Effector memory CD4-positive, alpha-beta T cell (primary cell): ENCODE results near the gene MAPT.
"Not testable (repeated sequence)": the region's sequence is repeated elsewhere in the genome, so short reads cannot be mapped to it uniquely, and the experiment has no call there.

Source experiments
- DNase-seq, 3 donors: peaks; one replicate each; pipeline ENCODE4 v3.0.0-alpha.2; 2020
- H3K27ac ChIP-seq: 2 replicates; pipeline ENCODE4 v1.7.0; 2013; ENCODE audit warnings: mild to moderate bottlenecking, low read length, moderate library complexity; ENCODE audit not compliant: insufficient read depth, poor library complexity, severe bottlenecking
- H3K27me3 ChIP-seq: replicated peaks from 2 replicates; pipeline ENCODE4 v1.7.0; 2013; ENCODE audit warnings: mild to moderate bottlenecking, low read length; ENCODE audit not compliant: insufficient read depth, control insufficient read depth, poor library complexity, severe bottlenecking
- H3K36me3 ChIP-seq: 2 replicates; pipeline ENCODE4 v1.7.0; 2013; ENCODE audit warnings: mild to moderate bottlenecking, low read length, moderate library complexity; ENCODE audit not compliant: control insufficient read depth, insufficient read depth
- H3K4me1 ChIP-seq: 2 replicates; pipeline ENCODE4 v1.7.0; 2013; ENCODE audit warnings: low read length, mild to moderate bottlenecking; ENCODE audit not compliant: control insufficient read depth, insufficient read depth, poor library complexity, severe bottlenecking
- H3K4me3 ChIP-seq: 2 replicates; pipeline ENCODE4 v1.7.0; 2013; ENCODE audit warnings: low read length, low read depth, mild to moderate bottlenecking; ENCODE audit not compliant: insufficient read depth, poor library complexity, severe bottlenecking
- H3K9me3 ChIP-seq: 2 replicates; pipeline ENCODE4 v1.7.0; 2013; ENCODE audit warnings: mild to moderate bottlenecking, low read length, moderate library complexity; ENCODE audit not compliant: control insufficient read depth

Gene MAPT

DNA sequence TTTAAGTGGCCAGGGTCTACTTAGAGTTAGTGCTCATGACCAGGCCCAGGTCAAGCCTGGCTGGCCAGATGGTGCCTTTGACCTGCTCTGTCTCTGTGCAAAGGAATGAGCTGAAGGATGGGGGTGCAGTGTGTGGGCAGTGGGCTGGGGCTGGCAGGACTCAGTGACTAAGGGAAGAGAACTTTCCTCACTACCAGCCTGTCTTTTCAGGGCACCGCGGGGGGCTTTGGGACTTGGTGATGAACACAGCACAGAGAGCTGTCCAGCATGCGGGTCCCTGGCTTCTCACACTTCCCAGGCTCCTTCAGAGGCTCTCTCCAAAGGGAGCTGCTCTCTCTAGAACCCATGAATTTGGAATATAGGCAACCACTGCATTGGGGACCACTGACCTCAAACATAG is 61.7 kb downstream of the MAPT start:
- Histone ChIP-seq H3K9me3 (no peaks in the 10 kb centered on the region), H3K4me3 (no peak overlapping the region), H3K27ac (no peak overlapping the region), H3K4me1 (no peaks in the 10 kb centered on the region), H3K27me3 (no peaks in the 10 kb centered on the region), H3K36me3 (no peaks in the 10 kb centered on the region)
- DNase-seq = no peak

DNA sequence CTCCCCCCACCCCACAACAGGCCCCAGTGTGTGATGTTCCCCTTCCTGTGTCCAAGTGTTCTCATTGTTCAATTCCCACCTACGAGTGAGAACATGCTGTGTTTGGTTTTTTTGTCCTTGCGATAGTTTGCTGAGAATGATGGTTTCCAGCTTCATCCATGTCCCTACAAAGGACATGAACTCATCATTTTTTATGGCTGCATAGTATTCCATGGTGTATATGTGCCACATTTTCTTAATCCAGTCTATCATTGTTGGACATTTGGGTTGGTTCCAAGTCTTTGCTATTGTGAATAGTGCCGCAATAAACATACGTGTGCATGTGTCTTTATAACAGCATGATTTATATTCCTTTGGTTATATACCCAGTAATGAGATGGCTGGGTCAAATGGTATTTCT is 62.4 kb downstream of the MAPT start:
- H3K4me3 ChIP-seq, H3K9me3 ChIP-seq, H3K4me1 ChIP-seq, DNase-seq, H3K27ac ChIP-seq, H3K27me3 ChIP-seq, H3K36me3 ChIP-seq: not testable (repeated sequence)

DNA sequence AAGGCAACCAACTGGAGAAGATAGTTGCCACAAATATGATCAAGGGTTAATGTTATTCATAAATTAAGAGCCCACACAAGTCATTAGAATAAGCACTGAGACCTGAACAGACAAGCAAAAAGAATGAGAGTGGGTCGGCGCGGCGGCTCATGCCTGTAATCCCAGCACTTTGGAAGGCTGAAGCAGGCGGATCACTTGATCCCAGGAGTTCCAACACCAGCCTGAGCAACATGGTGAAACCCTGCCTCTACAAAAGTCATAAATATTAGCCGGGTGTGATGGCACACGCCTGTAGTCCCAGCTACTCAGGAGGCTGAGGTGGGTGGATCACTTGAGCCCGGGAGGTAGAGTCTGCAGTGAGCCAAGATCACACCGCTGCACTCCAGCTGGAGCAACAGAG is 64.0 kb downstream of the MAPT start:
- Histone ChIP-seq H3K36me3 (no peaks in the 10 kb centered on the region), H3K9me3 (no peaks in the 10 kb centered on the region), H3K4me3 (no peak overlapping the region), H3K4me1 (no peaks in the 10 kb centered on the region), H3K27me3 (no peaks in the 10 kb centered on the region), H3K27ac (no peak overlapping the region)
- DNase-seq = no peak

DNA sequence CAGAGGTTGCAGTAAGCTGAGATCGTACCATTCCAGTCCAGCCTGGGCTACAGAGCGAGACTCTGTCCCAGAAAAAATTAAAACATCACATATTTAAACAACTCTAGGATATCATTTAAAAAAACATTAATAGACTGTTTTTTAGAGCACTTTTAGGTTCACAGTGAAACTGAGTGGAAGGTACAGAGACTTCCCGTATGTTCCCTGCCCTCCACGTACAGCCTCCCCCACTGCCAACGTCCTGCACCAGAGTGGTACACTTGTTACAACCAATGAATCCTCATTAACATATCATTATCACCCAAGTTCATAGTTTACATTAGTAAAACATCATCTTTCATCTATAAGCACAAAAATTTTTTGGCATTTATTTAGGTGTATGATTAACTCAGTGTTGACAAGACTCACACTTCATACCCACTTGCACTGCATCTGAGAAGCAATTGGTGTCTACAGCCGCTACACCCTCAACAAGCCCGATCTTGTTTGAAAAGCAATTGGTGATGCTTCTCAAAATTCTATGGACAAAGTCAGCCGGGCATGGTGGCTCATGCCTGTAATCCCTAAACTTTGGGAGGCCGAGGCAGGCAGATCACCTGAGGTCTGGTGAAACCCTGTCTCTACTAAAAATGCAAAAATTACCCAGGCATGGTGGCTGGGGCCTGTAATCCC is 64.8 kb downstream of the MAPT start:
- no peak overlapping the region for H3K4me3 ChIP-seq
- no peaks in the 10 kb centered on the region for H3K4me1 ChIP-seq
- H3K9me3 ChIP-seq = no peaks in the 10 kb centered on the region
- DNase-seq = no peak
- H3K27me3 ChIP-seq = no peaks in the 10 kb centered on the region
- H3K36me3 ChIP-seq = no peaks in the 10 kb centered on the region
- no peak overlapping the region for H3K27ac ChIP-seq

DNA sequence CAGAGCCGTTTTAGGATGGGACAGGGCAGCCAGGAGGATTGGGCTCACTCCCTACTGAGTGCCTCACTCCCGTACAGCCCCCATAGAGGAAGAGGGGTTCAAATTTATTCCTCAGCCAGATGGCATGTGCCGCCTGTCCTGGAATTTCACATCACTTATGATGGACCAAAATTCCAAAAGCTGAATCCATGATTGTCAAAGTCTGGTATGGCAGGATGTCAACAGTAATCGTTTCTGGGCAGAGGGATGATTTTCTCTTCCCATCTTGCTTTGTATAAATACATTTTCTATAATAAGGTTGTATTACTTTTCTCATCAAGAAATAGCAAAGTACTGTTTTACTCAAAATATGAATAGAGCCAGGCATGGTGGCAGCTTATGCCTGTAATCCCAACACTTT is 66.0 kb downstream of the MAPT start:
- Histone ChIP-seq H3K27me3 (no peaks in the 10 kb centered on the region), H3K9me3 (no peaks in the 10 kb centered on the region), H3K27ac (no peak overlapping the region), H3K36me3 (no peaks in the 10 kb centered on the region), H3K4me1 (no peaks in the 10 kb centered on the region), H3K4me3 (no peak overlapping the region)
- DNase-seq = no peak

DNA sequence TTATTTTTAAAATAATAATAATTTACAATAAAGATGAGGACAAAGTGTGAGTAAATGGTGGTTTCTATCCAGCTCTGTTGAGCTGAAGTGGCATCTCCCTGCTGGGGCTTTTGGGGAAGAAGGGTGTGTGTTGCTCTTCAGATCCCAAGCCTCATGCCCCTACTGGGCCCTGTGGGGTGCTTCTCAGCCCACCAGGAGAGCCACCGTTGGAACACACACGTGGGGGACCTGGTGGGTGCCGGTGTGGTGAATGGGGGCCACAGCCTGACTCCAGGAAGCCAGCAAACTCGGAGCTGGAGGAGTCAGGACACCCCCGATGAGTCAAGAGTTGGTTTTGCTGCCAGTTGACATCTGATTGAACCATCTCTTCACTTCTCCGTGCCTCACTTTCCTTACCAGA is 66.9 kb downstream of the MAPT start:
- Histone ChIP-seq H3K36me3 (no peaks in the 10 kb centered on the region), H3K4me1 (no peaks in the 10 kb centered on the region), H3K4me3 (no peak overlapping the region), H3K9me3 (no peaks in the 10 kb centered on the region), H3K27me3 (no peaks in the 10 kb centered on the region), H3K27ac (no peak overlapping the region)
- DNase-seq = no peak

DNA sequence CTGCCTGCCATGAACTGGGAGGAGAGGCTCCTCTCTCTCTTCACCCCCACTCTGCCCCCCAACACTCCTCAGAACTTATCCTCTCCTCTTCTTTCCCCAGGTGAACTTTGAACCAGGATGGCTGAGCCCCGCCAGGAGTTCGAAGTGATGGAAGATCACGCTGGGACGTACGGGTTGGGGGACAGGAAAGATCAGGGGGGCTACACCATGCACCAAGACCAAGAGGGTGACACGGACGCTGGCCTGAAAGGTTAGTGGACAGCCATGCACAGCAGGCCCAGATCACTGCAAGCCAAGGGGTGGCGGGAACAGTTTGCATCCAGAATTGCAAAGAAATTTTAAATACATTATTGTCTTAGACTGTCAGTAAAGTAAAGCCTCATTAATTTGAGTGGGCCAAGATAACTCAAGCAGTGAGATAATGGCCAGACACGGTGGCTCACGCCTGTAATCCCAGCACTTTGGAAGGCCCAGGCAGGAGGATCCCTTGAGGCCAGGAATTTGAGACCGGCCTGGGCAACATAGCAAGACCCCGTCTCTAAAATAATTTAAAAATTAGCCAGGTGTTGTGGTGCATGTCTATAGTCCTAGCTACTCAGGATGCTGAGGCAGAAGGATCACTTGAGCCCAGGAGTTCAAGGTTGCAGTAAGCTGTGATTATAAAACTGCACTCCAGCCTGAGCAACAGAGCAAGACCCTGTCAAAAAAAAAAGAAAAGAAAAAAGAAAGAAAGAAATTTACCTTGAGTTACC is 68.0 kb downstream of the MAPT start:
- no peak for DNase-seq
- H3K4me3 ChIP-seq = no peak overlapping the region
- H3K9me3 ChIP-seq = no peaks in the 10 kb centered on the region
- H3K36me3 ChIP-seq = no peaks in the 10 kb centered on the region
- no peak overlapping the region for H3K27ac ChIP-seq
- H3K27me3 ChIP-seq = no peaks in the 10 kb centered on the region
- H3K4me1 ChIP-seq = no peaks in the 10 kb centered on the region

DNA sequence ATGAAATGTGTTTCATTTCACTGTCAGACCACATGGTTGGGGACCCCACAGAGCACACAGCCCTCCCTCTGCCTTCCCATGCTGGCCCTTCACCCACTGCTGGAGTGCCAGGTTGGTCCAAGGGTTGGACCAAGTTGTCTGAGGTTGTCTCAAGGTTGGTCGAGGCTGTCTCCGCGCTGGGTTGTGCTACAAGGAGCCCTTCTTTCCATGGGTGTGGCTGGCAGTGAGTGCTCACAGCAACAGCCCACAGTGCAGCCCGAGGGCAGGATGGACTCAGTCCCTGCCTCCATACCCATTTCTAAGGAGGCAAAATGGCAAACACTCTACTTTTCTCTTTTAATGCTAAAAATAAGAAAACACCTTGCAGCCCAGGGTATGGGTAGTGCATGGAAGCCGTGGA is 68.9 kb downstream of the MAPT start:
- DNase-seq = no peak

DNA sequence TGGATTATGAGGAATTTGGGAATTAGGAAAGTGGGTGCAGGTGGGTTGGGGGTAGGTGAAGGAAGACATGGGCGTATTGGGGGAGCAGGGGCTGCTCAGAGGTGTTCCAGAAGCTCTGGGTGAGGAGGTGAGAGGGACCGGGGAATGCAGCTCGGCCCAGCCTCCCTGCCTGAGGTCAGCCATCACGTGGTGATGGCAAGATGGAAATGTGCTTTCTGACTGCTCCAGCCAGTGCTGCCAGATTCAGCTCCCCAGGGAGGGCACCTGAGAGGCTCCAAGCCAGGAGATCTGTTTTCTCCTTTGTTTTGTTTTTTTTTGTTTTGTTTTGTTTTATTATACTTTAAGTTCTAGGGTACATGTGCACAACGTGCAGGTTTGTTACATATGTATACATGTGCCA is 69.5 kb downstream of the MAPT start:
- DNase-seq = no peak
- H3K27ac ChIP-seq = no peak overlapping the region
- H3K4me3 ChIP-seq = no peak overlapping the region
- H3K9me3 ChIP-seq = no peaks in the 10 kb centered on the region
- no peaks in the 10 kb centered on the region for H3K36me3 ChIP-seq
- H3K27me3 ChIP-seq = no peaks in the 10 kb centered on the region
- no peaks in the 10 kb centered on the region for H3K4me1 ChIP-seq

More for the DNA sequence above, 68.9 kb downstream of the MAPT start:
- no peaks in the 10 kb centered on the region for H3K36me3 ChIP-seq
- H3K27ac ChIP-seq = no peak overlapping the region
- H3K4me3 ChIP-seq = no peak overlapping the region
- H3K4me1 ChIP-seq = no peaks in the 10 kb centered on the region
- no peaks in the 10 kb centered on the region for H3K9me3 ChIP-seq
- no peaks in the 10 kb centered on the region for H3K27me3 ChIP-seq

DNA sequence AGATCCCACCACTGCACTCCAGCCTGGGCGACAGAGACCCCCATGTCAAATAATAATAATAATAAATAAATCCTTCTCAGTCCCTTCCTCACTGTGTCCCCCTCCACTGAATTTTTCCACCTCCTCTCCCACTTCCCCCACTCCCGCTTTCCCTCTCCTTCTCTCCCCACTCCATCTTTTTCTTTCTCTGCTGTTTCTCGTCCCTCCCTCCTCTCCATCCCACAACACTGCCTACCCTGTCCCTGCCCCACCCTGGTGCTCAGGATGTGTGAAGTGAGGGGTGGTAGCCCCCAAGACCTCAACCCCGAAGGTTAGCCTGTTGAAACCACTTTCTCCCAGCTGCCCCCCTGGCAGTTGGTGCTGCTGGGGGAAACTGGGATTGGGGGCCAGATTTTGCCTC is 70.3 kb downstream of the MAPT start:
- DNase-seq = no peak
- H3K4me1 ChIP-seq = no peaks in the 10 kb centered on the region
- no peak overlapping the region for H3K27ac ChIP-seq
- no peaks in the 10 kb centered on the region for H3K36me3 ChIP-seq
- no peaks in the 10 kb centered on the region for H3K9me3 ChIP-seq
- no peak overlapping the region for H3K4me3 ChIP-seq
- H3K27me3 ChIP-seq = no peaks in the 10 kb centered on the region
